Mesenchymal stem cell (in vitro differentiated cells and primary cell): ENCODE measurements around the gene NUP188.
A peak's percentile ranks its signal among the peaks of the same experiment; 100 is the strongest.

Experiments used
- DNase-seq: peaks from one replicate; pipeline ENCODE4 v3.0.0-alpha.2; 2013
- H2AFZ ChIP-seq: one replicate; pipeline ENCODE4 v1.6.1; 2013; ENCODE audit warnings: low read depth, mild to moderate bottlenecking, control low read depth, inconsistent platforms, low read length, moderate library complexity
- H2AK5ac ChIP-seq: 2 replicates; pipeline ENCODE4 v1.6.1; 2013; ENCODE audit warnings: low read length, moderate library complexity, mild to moderate bottlenecking, inconsistent platforms; ENCODE audit not compliant: severe bottlenecking
- H2BK120ac ChIP-seq: one replicate; pipeline ENCODE4 v1.6.1; 2013; ENCODE audit warnings: low read depth, mild to moderate bottlenecking, inconsistent platforms, low read length, moderate library complexity
- H2BK12ac ChIP-seq, 2 experiments: one replicate each; pipeline ENCODE4 v1.6.1; 2013; ENCODE audit warnings: inconsistent platforms in 2 of 2, low read length in 2 of 2, mild to moderate bottlenecking in 2 of 2, moderate library complexity in 2 of 2, control low read depth in 1 of 2
- H2BK15ac ChIP-seq: one replicate; pipeline ENCODE4 v1.6.1; 2013; ENCODE audit warnings: mild to moderate bottlenecking, low read depth, inconsistent platforms; ENCODE audit not compliant: poor library complexity, severe bottlenecking
- H2BK5ac ChIP-seq: 2 replicates; pipeline ENCODE4 v1.6.1; 2013; ENCODE audit warnings: low read depth, mild to moderate bottlenecking, low read length, control low read depth, inconsistent platforms; ENCODE audit not compliant: poor library complexity, severe bottlenecking
- H3K14ac ChIP-seq, 2 experiments: one replicate each; pipeline ENCODE4 v1.6.1; 2013; ENCODE audit warnings: inconsistent platforms in 2 of 2, low read length in 2 of 2, control low read depth in 1 of 2, mild to moderate bottlenecking in 1 of 2, moderate library complexity in 1 of 2
- H3K18ac ChIP-seq, 2 experiments: one replicate each; pipeline ENCODE4 v1.6.1; 2013; ENCODE audit warnings: inconsistent platforms in 2 of 2, low read length in 2 of 2, control low read depth in 1 of 2, low read depth in 1 of 2, mild to moderate bottlenecking in 1 of 2
- H3K23ac ChIP-seq, 2 experiments: one replicate each; pipeline ENCODE4 v1.6.1; 2013; ENCODE audit warnings: inconsistent platforms in 2 of 2, low read length in 2 of 2, mild to moderate bottlenecking in 2 of 2, moderate library complexity in 2 of 2, control low read depth in 1 of 2
- H3K27ac ChIP-seq: 2 replicates; pipeline ENCODE4 v1.5.1; 2013; ENCODE audit warnings: mild to moderate bottlenecking, moderate library complexity, low read length, control low read depth, inconsistent platforms; ENCODE audit not compliant: poor library complexity, severe bottlenecking
- H3K27me3 ChIP-seq, 2 experiments: 2 replicates each; pipeline versions ENCODE4 v1.6.1 to v1.7.0; 2013; ENCODE audit warnings: low read length in 2 of 2, mild to moderate bottlenecking in 2 of 2, moderate library complexity in 2 of 2, control low read depth in 1 of 2, inconsistent platforms in 1 of 2; ENCODE audit not compliant: control insufficient read depth in 1 of 2, insufficient read depth in 1 of 2
- H3K36me3 ChIP-seq, 2 experiments: 2 replicates each; pipeline versions ENCODE4 v1.6.1 to v1.7.0; 2013; ENCODE audit warnings: low read length in 2 of 2, control low read depth in 1 of 2, inconsistent platforms in 1 of 2, low read depth in 1 of 2, mild to moderate bottlenecking in 1 of 2; ENCODE audit not compliant: insufficient read depth in 2 of 2, control insufficient read depth in 1 of 2
- H3K4ac ChIP-seq, 2 experiments: one replicate each; pipeline ENCODE4 v1.6.1; 2013; ENCODE audit warnings: inconsistent platforms in 2 of 2, low read length in 2 of 2, mild to moderate bottlenecking in 2 of 2, moderate library complexity in 2 of 2, control low read depth in 1 of 2, low read depth in 1 of 2
- H3K4me1 ChIP-seq: 2 replicates; pipeline ENCODE4 v1.6.1; 2013; ENCODE audit warnings: low read depth, low read length, control low read depth; ENCODE audit not compliant: control insufficient read depth, insufficient read depth
- H3K4me2 ChIP-seq: 2 replicates; pipeline ENCODE4 v1.6.1; 2013; ENCODE audit warnings: low read length, mild to moderate bottlenecking, inconsistent platforms; ENCODE audit not compliant: poor library complexity, severe bottlenecking
- H3K4me3 ChIP-seq, 2 experiments: 2 replicates each; pipeline versions ENCODE4 v1.5.1 to v1.7.0; 2013; ENCODE audit warnings: low read length in 2 of 2, mild to moderate bottlenecking in 2 of 2, control low read depth in 1 of 2, low read depth in 1 of 2; ENCODE audit not compliant: insufficient read depth in 1 of 2
- H3K79me1 ChIP-seq: replicated peaks from 2 replicates; pipeline ENCODE4 v1.6.1; 2013; ENCODE audit warnings: mild to moderate bottlenecking, control low read depth, low read length, inconsistent platforms; ENCODE audit not compliant: poor library complexity, severe bottlenecking
- H3K9ac ChIP-seq: 2 replicates; pipeline ENCODE4 v1.7.0; 2013; ENCODE audit warnings: mild to moderate bottlenecking, low read length, moderate library complexity
- H3K9me3 ChIP-seq: 2 replicates; pipeline ENCODE4 v1.7.0; 2013; ENCODE audit warnings: mild to moderate bottlenecking, low read length; ENCODE audit not compliant: control insufficient read depth
- H4K8ac ChIP-seq: one replicate; pipeline ENCODE4 v1.6.1; 2013; ENCODE audit warnings: inconsistent platforms, mild to moderate bottlenecking, low read length, moderate library complexity
- H4K91ac ChIP-seq: one replicate; pipeline ENCODE4 v1.6.1; 2013; ENCODE audit warnings: mild to moderate bottlenecking, low read length, inconsistent platforms
- WGBS: methylation state at CpG from one replicate; pipeline ENCODE4 v1.1.7; 2013; ENCODE audit warnings: mixed read lengths; 5-methylcytosine and 5-hydroxymethylcytosine counted together

NUP188 gene

GRCh38 chr9:129012893-129013448 lies 65.5 kb downstream of the NUP188 start:
- H2BK120ac ChIP-seq, result no peak overlapping the region
- no peak overlapping the region for H2AFZ ChIP-seq
- no peak overlapping the region for H3K14ac ChIP-seq
- no peak overlapping the region for H3K18ac ChIP-seq
- no peak overlapping the region for H3K4me2 ChIP-seq
- H3K23ac ChIP-seq, result no peak overlapping the region
- no peak overlapping the region for H2AK5ac ChIP-seq
- H3K9me3 ChIP-seq, result no peaks in the 10 kb centered on the region
- peaks cover 8% of the 10 kb centered on the region for H3K4me1 ChIP-seq
- no peak for DNase-seq
- H3K9ac ChIP-seq, result no peak overlapping the region
- H3K79me1 ChIP-seq, result peaks cover 28% of the 10 kb centered on the region
- H3K27me3 ChIP-seq, result no peaks in the 10 kb centered on the region
- H2BK12ac ChIP-seq, result no peak overlapping the region
- peak overlapping the region; percentile 41 for H4K91ac ChIP-seq
- no peak overlapping the region for H3K27ac ChIP-seq
- no peak overlapping the region for H2BK5ac ChIP-seq
- no peak overlapping the region for H4K8ac ChIP-seq
- 97% methylated on average over 15 of the region's 16 CpGs for WGBS
- no peak overlapping the region for H3K4ac ChIP-seq
- H3K4me3 ChIP-seq, result no peak overlapping the region
- H3K36me3 ChIP-seq, result peaks cover 38 to 69% of the 10 kb centered on the region in 2 experiments
- no peak overlapping the region for H2BK15ac ChIP-seq

- H3K79me1 ChIP-seq, result peaks cover 27% of the 10 kb centered on the region
- H2AFZ ChIP-seq, result no peak overlapping the region
- no peak overlapping the region for H3K27ac ChIP-seq
- H3K4me3 ChIP-seq, result no peak overlapping the region
- no peak for DNase-seq
- no peak overlapping the region for H2BK5ac ChIP-seq
- H3K9me3 ChIP-seq, result no peaks in the 10 kb centered on the region
- H3K27me3 ChIP-seq, result no peaks in the 10 kb centered on the region
- no peak overlapping the region for H2AK5ac ChIP-seq
- H3K14ac ChIP-seq, result no peak overlapping the region
- no peak overlapping the region for H2BK12ac ChIP-seq
- H3K4ac ChIP-seq, result no peak overlapping the region
- WGBS, result 96% methylated on average over 11 of the region's 11 CpGs
- H3K4me2 ChIP-seq, result no peak overlapping the region
- H3K9ac ChIP-seq, result no peak overlapping the region
- H2BK120ac ChIP-seq, result no peak overlapping the region
- no peak overlapping the region for H4K91ac ChIP-seq
- H3K18ac ChIP-seq, result no peak overlapping the region
- peaks cover 6% of the 10 kb centered on the region for H3K4me1 ChIP-seq
- H3K23ac ChIP-seq, result no peak overlapping the region
- peaks cover 34 to 62% of the 10 kb centered on the region in 2 experiments for H3K36me3 ChIP-seq
- no peak overlapping the region for H2BK15ac ChIP-seq
- no peak overlapping the region for H4K8ac ChIP-seq
Measured at GRCh38 chr9:129013674-129014073, 66.2 kb downstream of the NUP188 start.

GRCh38 chr9:129014124-129014523 lies 66.6 kb downstream of the NUP188 start:
- Histone ChIP-seq H3K9me3 (no peaks in the 10 kb centered on the region), H4K91ac (no peak overlapping the region), H2BK5ac (no peak overlapping the region), H3K27ac (no peak overlapping the region), H3K23ac (no peak overlapping the region), H3K9ac (no peak overlapping the region), H2AFZ (no peak overlapping the region), H3K27me3 (no peaks in the 10 kb centered on the region), H3K4ac (no peak overlapping the region), H2AK5ac (no peak overlapping the region), H4K8ac (no peak overlapping the region), H2BK120ac (no peak overlapping the region), H3K14ac (no peak overlapping the region), H3K4me1 (peaks cover 5% of the 10 kb centered on the region), H2BK12ac (no peak overlapping the region), H3K18ac (no peak overlapping the region), H3K4me2 (no peak overlapping the region), H3K79me1 (peaks cover 30% of the 10 kb centered on the region), H3K4me3 (no peak overlapping the region), H3K36me3 (peaks cover 31 to 61% of the 10 kb centered on the region in 2 experiments), H2BK15ac (no peak overlapping the region)
- 97% methylated on average over 11 of the region's 11 CpGs for WGBS
- DNase-seq, result no peak

- Histone ChIP-seq H2AK5ac (no peak overlapping the region), H3K23ac (no peak overlapping the region), H2BK15ac (no peak overlapping the region), H4K91ac (no peak overlapping the region), H3K14ac (no peak overlapping the region), H3K36me3 (peaks cover 31 to 59% of the 10 kb centered on the region in 2 experiments), H2BK120ac (no peak overlapping the region), H3K4ac (no peak overlapping the region), H3K79me1 (peaks cover 33% of the 10 kb centered on the region), H3K9me3 (no peaks in the 10 kb centered on the region), H2BK5ac (no peak overlapping the region), H4K8ac (no peak overlapping the region), H2AFZ (no peak overlapping the region), H3K4me2 (no peak overlapping the region), H2BK12ac (no peak overlapping the region), H3K9ac (no peak overlapping the region), H3K4me1 (peaks cover 5% of the 10 kb centered on the region), H3K27ac (no peak overlapping the region), H3K27me3 (no peaks in the 10 kb centered on the region), H3K18ac (no peak overlapping the region), H3K4me3 (no peak overlapping the region)
- WGBS, result 94% methylated on average over 8 of the region's 8 CpGs
- DNase-seq, result no peak
Measured at GRCh38 chr9:129014608-129015007, 67.1 kb downstream of the NUP188 start.
